GM12878 (cell line): ENCODE data around the gene TMEM266. TPM values are rescaled to one million over a fixed set of nuclear protein-coding genes. Genes with fewer than 3 reads are reported as not detected.

Source experiments
- ATAC-seq: fragments of 200-7000 bp; cut with Tn5 transposase; 3 replicates; pipeline ENCODE4 v1.9.1; 2020; ENCODE audit warnings: mild to moderate bottlenecking, moderate library complexity
- BruUV-seq: library from RNA; stranded (reverse); fragments of 400-500 nt; replicated peaks from 2 replicates; lab custom pipeline; 2021; lab: Mats Ljungman, UMichigan
- CTCF ChIA-PET: fragments of 300-600 bp; sonication (Branson Sonifier 250); formaldehyde crosslinking; extraction: SDS; loops from one replicate; lab custom pipeline; 2021; ENCODE audit warnings: inconsistent platforms; lab: Yijun Ruan, JAX
- POLR2A ChIA-PET: fragments of 350-600 bp; formaldehyde crosslinking; extraction: SDS; loops from one replicate; lab custom pipeline; 2021; ENCODE audit warnings: inconsistent platforms; lab: Charles Lee
- RAD21 ChIA-PET: fragments of 300-600 bp; sonication (Branson Sonifier 250); formaldehyde crosslinking; loops from one replicate; lab custom pipeline; 2023; ENCODE audit warnings: antibody characterized with exemption; ENCODE audit not compliant: unreplicated experiment; lab: Charles Lee
- SMC1A ChIA-PET: fragments of 300-600 bp; sonication (Branson Sonifier 250); formaldehyde crosslinking; loops from one replicate; lab custom pipeline; 2023; ENCODE audit not compliant: unreplicated experiment, uncharacterized antibody; lab: Charles Lee
- DNase-seq: peaks from one replicate; pipeline ENCODE4 v3.0.0-alpha.2; 2011; ENCODE audit warnings: low read depth, low spot score
- FAIRE-seq: peaks from 3 replicates; lab custom pipeline; 2011; peaks lifted over from hg19 to GRCh38; lab: Jason Lieb, UNC
- H2AFZ ChIP-seq: 2 replicates; pipeline ENCODE4 v1.6.0; 2011; ENCODE audit warnings: low read depth, low read length, control low read depth; ENCODE audit not compliant: control insufficient read depth
- H3K27ac ChIP-seq: 2 replicates; pipeline ENCODE4 v1.5.1; 2011; ENCODE audit warnings: control low read depth; ENCODE audit not compliant: control insufficient read depth, insufficient read depth
- H3K27me3 ChIP-seq, 2 experiments: replicated peaks in 1 of 2; 2 replicates each; pipeline versions ENCODE4 v1.6.0 to v1.6.1; 2011; ENCODE audit warnings: low read length in 1 of 2; ENCODE audit not compliant: control insufficient read depth in 2 of 2, insufficient read depth in 2 of 2
- H3K36me3 ChIP-seq, 2 experiments: 2 replicates each; pipeline ENCODE4 v1.5.1; 2011; ENCODE audit warnings: low read length in 1 of 2; ENCODE audit not compliant: control insufficient read depth in 2 of 2, insufficient read depth in 2 of 2
- H3K4me1 ChIP-seq: 2 replicates; pipeline ENCODE4 v1.6.1; 2011; ENCODE audit warnings: mild to moderate bottlenecking, low read length, moderate library complexity, mixed read lengths; ENCODE audit not compliant: control insufficient read depth, insufficient read depth
- H3K4me2 ChIP-seq: 2 replicates; pipeline ENCODE4 v1.6.0; 2011; ENCODE audit warnings: control low read depth; ENCODE audit not compliant: control insufficient read depth, insufficient read depth
- H3K4me3 ChIP-seq: fragments of 200-600 bp; sonication (generic); 2 replicates; pipeline ENCODE4 v1.5.1; 2016
- H3K79me2 ChIP-seq: 2 replicates; pipeline ENCODE4 v1.6.0; 2011; ENCODE audit warnings: low read length; ENCODE audit not compliant: control insufficient read depth, insufficient read depth
- H3K9ac ChIP-seq: 2 replicates; pipeline ENCODE4 v1.8.0; 2011; ENCODE audit warnings: low read length, control low read depth, mixed read lengths; ENCODE audit not compliant: control insufficient read depth, insufficient read depth
- H3K9me3 ChIP-seq: replicated peaks from 3 replicates; pipeline ENCODE4 v1.5.1; 2011; ENCODE audit warnings: mild to moderate bottlenecking, low read length; ENCODE audit not compliant: control insufficient read depth, insufficient read depth
- H4K20me1 ChIP-seq: 2 replicates; pipeline ENCODE4 v1.6.0; 2011; ENCODE audit not compliant: control insufficient read depth, insufficient read depth
- BCL3 ChIP-seq: IDR thresholded peaks from 2 replicates; pipeline ENCODE4 v1.6.1; 2011; ENCODE audit warnings: borderline replicate concordance, low read depth, mild to moderate bottlenecking, moderate library complexity, low read length; ENCODE audit not compliant: insufficient read depth, poor library complexity, severe bottlenecking
- CBFB ChIP-seq: IDR thresholded peaks from 2 replicates; pipeline ENCODE4 v1.6.1; 2016; ENCODE audit warnings: antibody characterized with exemption, low read depth
- ESRRA ChIP-seq: IDR thresholded peaks from 2 replicates; pipeline ENCODE4 v1.6.1; 2012; ENCODE audit warnings: mild to moderate bottlenecking, low read length, improper control_type of control experiment
- IRF3 ChIP-seq: fragments of 450-650 bp; IDR thresholded peaks from 2 replicates; pipeline ENCODE4 v1.6.1; 2014; ENCODE audit warnings: mild to moderate bottlenecking
- RAD51 ChIP-seq: fragments of 450-650 bp; IDR thresholded peaks from 2 replicates; pipeline ENCODE4 v1.6.1; 2016; ENCODE audit warnings: moderate library complexity, mild to moderate bottlenecking, inconsistent platforms
- RBBP5 ChIP-seq: fragments of 200-600 bp; sonication (generic); conservative IDR thresholded peaks from 2 replicates; pipeline ENCODE4 v1.6.1; 2016
- RELB ChIP-seq: fragments of 450-650 bp; IDR thresholded peaks from 2 replicates; pipeline ENCODE4 v1.6.1; 2017; ENCODE audit warnings: low read depth, mild to moderate bottlenecking, moderate library complexity
- SREBF1 ChIP-seq: IDR thresholded peaks from 2 replicates; pipeline ENCODE4 v1.6.1; 2012; ENCODE audit warnings: mild to moderate bottlenecking, low read length
- TCF7 ChIP-seq: IDR thresholded peaks from 2 replicates; pipeline ENCODE4 v1.6.1; 2014; ENCODE audit warnings: antibody characterized with exemption, borderline replicate concordance
- ZNF274 ChIP-seq: IDR thresholded peaks from one replicate; pipeline ENCODE4 v1.8.0; 2011; ENCODE audit not compliant: insufficient read length, insufficient read depth
- WGBS: methylation state at CpG from one replicate; pipeline ENCODE4 v1.1.6; 2016; ENCODE audit warnings: low lambda C conversion rate; ENCODE audit not compliant: insufficient replicate concordance, insufficient coverage; ENCODE audit errors: missing lambda C conversion rate; 5-methylcytosine and 5-hydroxymethylcytosine counted together
- in situ Hi-C: fragments of 300-500 bp; cut with MboI; formaldehyde crosslinking; loops from 9 replicates; pipeline ENCODE4 v1.14.3; 2018; ENCODE audit warnings: mixed read lengths
- intact Hi-C: fragments of 100-400 bp; cut with micrococcal nuclease; formaldehyde crosslinking; loops from one replicate; pipeline ENCODE4 v1.14.2; 2022; ENCODE audit not compliant: unreplicated experiment
- polyA plus RNA-seq, 11 experiments: library from polyadenylated mRNA; depleted of rRNA in 4 of 11; unstranded in 6 of 11; stranded (reverse) in 5 of 11; fragments of >200 nt; fragmentation: Nextera tagmentation in 4 of 11; fragmentation: Illumina TruSeq in 1 of 11; extraction: Ambion mirVana in 4 of 11; extraction: Trizol in 1 of 11; gene quantifications; 1 replicate in 1 of 11; 2 replicates in 10 of 11; pipeline versions ENCODE4 v1.2.1 to v1.2.3, GENCODE V29; 2011 to 2016; ENCODE audit warnings: inconsistent platforms in 2 of 11, missing spikeins in 2 of 11, low read depth in 1 of 11
- total RNA-seq, 4 experiments: library from RNA; depleted of rRNA in 3 of 4; stranded (reverse); fragments of >200 nt in 3 of 4; fragmentation: Illumina TruSeq in 1 of 4; extraction: Trizol in 1 of 4; gene quantifications; 2 replicates each; pipeline versions ENCODE4 v1.2.1 to v1.2.3, GENCODE V29; 2013 to 2021

The TMEM266 gene
- total and polyA plus RNA-seq, 10 of the 15 experiments (the other 5 are each of a cell fraction or from before 2014, with no cell fraction given) = 0.11 to 0.70 (median 0.39) TPM

GRCh38 chr15:76195506-76196268 is 135.9 kb downstream of the TMEM266 start:
- Histone ChIP-seq H4K20me1 (no peaks in the 10 kb centered on the region), H3K36me3 (no peaks in the 10 kb centered on the region), H3K27me3 (no peaks in the 10 kb centered on the region), H3K79me2 (no peaks in the 10 kb centered on the region), H3K9ac (no peak overlapping the region), H3K9me3 (no peaks in the 10 kb centered on the region), H2AFZ (no peak overlapping the region), H3K27ac (no peak overlapping the region), H3K4me3 (no peak overlapping the region), H3K4me2 (no peak overlapping the region), H3K4me1 (peaks cover 8% of the 10 kb centered on the region)
- no peak for DNase-seq
- ChIA-PET CTCF (interaction anchor here (0.9 to 1.3 kb wide), 2 partner anchors 9 to 10 kb away, joined by 3 read pairs; no protein-coding TSS in a partner anchor), POLR2A (interaction anchor here (0.5 to 0.6 kb wide), 2 partner anchors 41 to 114 kb away, joined by 3 read pairs; no protein-coding TSS in a partner anchor), RAD21 (no interaction called here), SMC1A (no interaction called here)
- no peak for ATAC-seq
- TF ChIP-seq IRF3 = no peak
- TF ChIP-seq ZNF274 = no peak
- TF ChIP-seq BCL3 = no peak
- no peak for TF ChIP-seq ESRRA
- TF ChIP-seq SREBF1 = no peak
- no peak for TF ChIP-seq RELB
- no peak for TF ChIP-seq TCF7
- no peak for TF ChIP-seq RBBP5
- TF ChIP-seq CBFB = no peak
- TF ChIP-seq RAD51 = no peak
- no TSS peak for BruUV-seq
- in situ Hi-C loops = no loop called here
- intact Hi-C loops = no loop called here
- FAIRE-seq = no peak
- 81% methylated on average over 7 of the region's 7 CpGs for WGBS
